Muscle of leg (tissue), 16 donors: ENCODE results near the gene RAB6C. TPM values are rescaled to one million over a fixed set of nuclear protein-coding genes. Genes with fewer than 3 reads are reported as not detected.
"Not testable (repeated sequence)": the region's sequence is repeated elsewhere in the genome, so short reads cannot be mapped to it uniquely, and the experiment has no call there.

ENCODE experiments used
- DNase-seq: peaks from one replicate; pipeline ENCODE4 v3.0.0; 2013
- H3K27ac ChIP-seq: one replicate; pipeline ENCODE4 v1.5.1; 2013; ENCODE audit warnings: mild to moderate bottlenecking, low read length, control low read depth
- H3K27me3 ChIP-seq: one replicate; pipeline ENCODE4 v1.6.1; 2013; ENCODE audit warnings: low read length; ENCODE audit not compliant: control insufficient read depth, insufficient read depth
- H3K36me3 ChIP-seq: one replicate; pipeline ENCODE4 v1.6.1; 2013; ENCODE audit warnings: low read length; ENCODE audit not compliant: control insufficient read depth, insufficient read depth
- H3K4me1 ChIP-seq: one replicate; pipeline ENCODE4 v1.6.1; 2013; ENCODE audit warnings: low read length; ENCODE audit not compliant: control insufficient read depth, insufficient read depth
- H3K4me3 ChIP-seq: one replicate; pipeline ENCODE4 v1.5.1; 2013; ENCODE audit warnings: low read length, control low read depth
- H3K9me3 ChIP-seq: replicated peaks from 2 replicates; pipeline ENCODE4 v1.6.1; 2013; ENCODE audit warnings: low read depth, low read length; ENCODE audit not compliant: control insufficient read depth
- WGBS: methylation state at CpG from one replicate; pipeline ENCODE4 v1.1.5; 2013; ENCODE audit warnings: missing lambda C conversion rate; ENCODE audit not compliant: insufficient coverage; 5-methylcytosine and 5-hydroxymethylcytosine counted together
- long read RNA-seq, 11 donors: transcript quantifications; one replicate each; lab custom pipeline, GENCODE V29; 2026
- polyA plus RNA-seq, 8 donors: library from polyadenylated mRNA; unstranded; fragments of 120-200 nt; gene quantifications; one replicate each; pipeline versions ENCODE4 v1.2.1 to v1.2.3, GENCODE V29; 2013; ENCODE audit warnings: inconsistent platforms in 1 of 8, low replicate concordance in 1 of 8; ENCODE audit not compliant: insufficient read length in 8 of 8, insufficient read depth in 1 of 8
- total RNA-seq: library from RNA; stranded (reverse); fragments of 120-200 nt; gene quantifications from one replicate; pipeline ENCODE4 v1.2.4, GENCODE V29; 2013

RAB6C gene
- total RNA-seq, result 0.09 TPM
- polyA plus RNA-seq, result under 1 TPM in 7 of 8 donors, not detected in 1; 0.27 to 0.99 (median 0.64) TPM
- long read RNA-seq, donor 1, result 0 reads
- long read RNA-seq, donor 2, result 0 reads
- long read RNA-seq, donor 3, result 0 reads
- long read RNA-seq, donor 4, result 0 reads
- long read RNA-seq, donor 5, result 0 reads
- long read RNA-seq, donor 6, result 0 reads
- long read RNA-seq, donor 7, result 0 reads
- long read RNA-seq, donor 8, partial matches to known transcripts, result 0 of 1 reads
- long read RNA-seq, donor 8, other reads (novel, unspliced or antisense), result 0 of 1 reads
- long read RNA-seq, donor 9, result 0 reads
- long read RNA-seq, donor 10, partial matches to known transcripts, result 0 of 1 reads
- long read RNA-seq, donor 10, other reads (novel, unspliced or antisense), result 0 of 1 reads
- long read RNA-seq, donor 11, partial matches to known transcripts, result 0 of 1 reads
- long read RNA-seq, donor 11, other reads (novel, unspliced or antisense), result 0 of 1 reads

- H3K27me3 ChIP-seq, result peaks cover 18% of the 10 kb centered on the region
- not testable (repeated sequence) for H3K27ac ChIP-seq, H3K4me1 ChIP-seq, H3K36me3 ChIP-seq, H3K9me3 ChIP-seq
- under 1% methylated on average over 41 of the region's 54 CpGs for WGBS
- peak within 1 kb of the TSS; percentile 26 for H3K4me3 ChIP-seq
- peak; percentile 42 for DNase-seq
Observed at GRCh38 chr2:129979629-129980155, at the start of gene RAB6C. Gene RAB6C, plus strand, starts transcription at chr2:129979666. Its CDS starts 450 bp downstream, at chr2:129980116.

DNA sequence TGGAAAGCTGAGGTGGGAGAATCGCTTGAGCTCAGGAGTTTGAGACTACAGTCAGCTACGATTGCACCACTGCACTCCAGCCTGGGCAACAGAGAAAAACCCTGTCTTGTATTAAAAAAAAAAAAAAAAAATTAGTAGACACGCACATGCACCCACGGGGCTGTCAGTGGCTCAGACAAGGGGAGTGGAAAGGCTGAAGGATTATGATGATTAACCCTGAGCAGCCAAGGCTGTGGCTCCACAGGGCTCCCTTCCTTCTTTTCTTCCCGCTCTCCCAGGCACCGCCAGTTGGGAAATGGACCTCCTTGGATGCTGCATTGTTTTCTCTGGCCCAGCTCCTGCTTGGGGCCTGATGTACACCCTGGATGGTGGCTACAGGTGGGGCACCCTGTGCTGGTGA is 49.0 kb upstream of the RAB6C start:
- no peaks in the 10 kb centered on the region for H3K36me3 ChIP-seq
- H3K4me1 ChIP-seq, result peaks cover 23% of the 10 kb centered on the region
- WGBS, result no CpG with 5 or more reads among the region's 6 CpGs
- H3K27ac ChIP-seq, result no peak overlapping the region
- no peak for DNase-seq
- no peak overlapping the region for H3K4me3 ChIP-seq
- no peaks in the 10 kb centered on the region for H3K9me3 ChIP-seq
- H3K27me3 ChIP-seq, result peaks cover 15% of the 10 kb centered on the region

DNA sequence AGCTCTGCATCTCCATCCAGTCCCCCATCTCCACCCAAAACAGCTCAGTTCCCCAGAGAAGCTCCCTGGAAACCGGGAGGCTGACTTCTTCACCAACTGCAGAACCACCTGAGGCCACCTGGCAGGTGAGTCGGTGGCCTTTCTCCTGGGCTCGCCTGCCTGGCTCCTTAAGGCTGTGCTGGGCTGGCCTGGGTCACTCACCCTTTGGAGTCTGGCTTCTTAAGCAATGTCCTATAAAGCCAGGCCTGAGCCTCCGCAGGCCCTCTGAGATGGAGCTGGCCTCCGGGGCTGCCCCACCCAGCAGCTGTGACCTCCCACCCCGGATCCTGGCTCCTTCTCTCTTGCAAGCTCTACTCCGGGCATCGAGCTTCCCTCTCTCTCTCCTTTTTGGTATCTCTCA is 46.1 kb upstream of the RAB6C start:
- H3K36me3 ChIP-seq, H3K27ac ChIP-seq, H3K4me3 ChIP-seq, H3K9me3 ChIP-seq, DNase-seq: not testable (repeated sequence)
- 30% methylated on average over 7 of the region's 8 CpGs for WGBS
- Histone ChIP-seq H3K27me3 (peaks cover 15% of the 10 kb centered on the region), H3K4me1 (peaks cover 23% of the 10 kb centered on the region)

DNA sequence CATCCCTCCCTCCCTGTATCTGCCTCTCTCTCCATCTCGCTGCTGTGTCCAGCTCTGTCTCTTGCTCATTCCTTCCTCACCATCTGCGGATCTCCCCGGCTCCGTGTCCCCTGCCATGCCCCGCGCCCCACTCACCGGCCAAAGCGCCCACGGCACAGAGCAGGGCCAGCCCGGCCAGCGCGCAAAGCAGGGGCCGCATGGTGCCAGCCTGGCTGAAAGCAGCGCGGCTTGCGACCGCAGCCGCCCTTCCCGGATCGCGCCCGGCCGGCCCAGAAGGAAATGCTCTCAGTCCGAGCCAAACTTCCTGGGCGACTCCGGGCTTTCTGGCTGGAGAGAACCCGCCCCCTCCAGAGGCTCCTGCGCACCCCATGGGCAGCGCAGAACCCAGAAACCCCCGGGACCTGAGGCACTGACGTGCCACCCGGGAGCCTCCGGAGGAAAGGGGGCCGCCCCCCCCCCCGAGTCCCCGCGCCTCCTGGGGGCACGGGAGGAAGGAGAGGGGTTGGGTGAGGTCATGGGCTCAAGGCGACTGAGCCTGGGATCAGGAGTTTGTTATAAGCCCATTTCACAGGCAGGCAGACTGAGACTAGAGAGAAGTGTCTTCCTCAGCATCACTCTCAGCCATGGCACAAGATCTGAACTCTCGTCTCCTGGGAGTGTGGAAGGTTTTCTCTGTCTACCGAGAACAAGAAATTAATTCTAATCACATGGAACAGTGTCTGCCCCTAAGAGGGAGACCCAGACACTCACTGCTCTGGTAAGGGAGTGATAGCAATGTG is 45.2 kb upstream of the RAB6C start:
- H3K9me3 ChIP-seq, result no peaks in the 10 kb centered on the region
- peaks cover 15% of the 10 kb centered on the region for H3K27me3 ChIP-seq
- no peaks in the 10 kb centered on the region for H3K36me3 ChIP-seq
- DNase-seq, result no peak
- no peak overlapping the region for H3K27ac ChIP-seq
- H3K4me3 ChIP-seq, result no peak overlapping the region
- peaks cover 17% of the 10 kb centered on the region for H3K4me1 ChIP-seq
- under 1% methylated on average over 28 of the region's 41 CpGs for WGBS

- Histone ChIP-seq H3K27ac (no peak overlapping the region), H3K4me1 (peaks cover 8% of the 10 kb centered on the region), H3K4me3 (no peak overlapping the region), H3K9me3 (no peaks in the 10 kb centered on the region), H3K36me3 (no peaks in the 10 kb centered on the region), H3K27me3 (peaks cover 18% of the 10 kb centered on the region)
- no CpG with 5 or more reads among the region's 1 CpG for WGBS
- no peak for DNase-seq
Observed at GRCh38 chr2:129935118-129935517, 44.3 kb upstream of the RAB6C start.

DNA sequence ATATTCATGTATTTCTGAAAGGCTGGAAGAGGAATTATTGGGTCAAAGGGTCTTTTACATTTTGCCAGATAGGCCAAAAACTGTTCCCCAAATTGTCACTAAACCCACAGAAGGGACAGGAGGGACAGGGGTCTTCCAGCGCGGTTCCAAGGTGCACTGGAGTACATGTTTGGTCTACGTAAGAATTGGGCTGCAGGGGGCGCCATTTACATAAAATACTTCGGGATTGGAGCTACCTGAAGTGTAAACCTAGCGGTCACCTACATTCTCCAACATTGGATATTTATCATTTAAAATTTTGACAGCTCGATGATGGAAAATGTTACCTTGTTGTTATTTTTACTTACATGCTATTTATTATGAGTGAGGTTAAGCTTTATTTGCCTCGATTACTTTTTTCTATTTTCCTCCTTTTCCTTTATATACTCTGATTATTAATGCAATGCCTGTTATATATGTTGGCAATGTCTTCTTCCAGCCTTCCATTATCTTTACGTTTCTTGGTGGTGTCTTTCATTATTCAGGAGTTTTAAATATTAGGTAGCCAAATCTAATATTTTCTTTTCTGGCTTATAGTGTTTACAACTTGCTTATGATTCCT is 43.0 kb upstream of the RAB6C start:
- no peaks in the 10 kb centered on the region for H3K36me3 ChIP-seq
- peaks cover 2% of the 10 kb centered on the region for H3K4me1 ChIP-seq
- H3K27ac ChIP-seq, result no peak overlapping the region
- no peak for DNase-seq
- H3K27me3 ChIP-seq, result peaks cover 18% of the 10 kb centered on the region
- H3K9me3 ChIP-seq, result no peaks in the 10 kb centered on the region
- WGBS, result no CpG with 5 or more reads among the region's 9 CpGs
- H3K4me3 ChIP-seq, result no peak overlapping the region

GRCh38 chr2:129938850-129939471 is 40.5 kb upstream of the RAB6C start:
- H3K36me3 ChIP-seq, H3K9me3 ChIP-seq, H3K27ac ChIP-seq, H3K4me1 ChIP-seq, DNase-seq, H3K4me3 ChIP-seq: not testable (repeated sequence)
- H3K27me3 ChIP-seq, result peaks cover 15% of the 10 kb centered on the region
- WGBS, result 71% methylated on average over 4 of the region's 7 CpGs

DNA sequence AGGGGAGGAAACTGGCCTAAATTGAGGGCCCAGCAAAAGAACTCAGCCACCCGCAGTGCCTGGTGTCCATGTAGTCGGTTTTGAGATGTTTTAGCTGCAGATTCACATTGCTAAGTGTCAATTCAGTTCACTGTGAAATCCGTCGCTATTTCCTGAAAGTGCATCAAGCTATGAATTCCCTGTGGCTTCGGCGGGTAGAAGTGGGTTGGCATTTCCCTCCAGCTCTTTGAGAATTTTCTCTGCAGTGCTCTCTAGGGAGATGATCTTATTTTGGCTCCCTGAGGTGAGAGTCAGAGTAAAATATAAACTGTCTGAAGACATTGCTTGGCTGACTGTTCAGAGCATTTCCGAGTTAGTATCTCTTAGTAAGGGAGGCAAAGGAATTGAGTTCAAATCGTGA is 36.0 kb upstream of the RAB6C start:
- not testable (repeated sequence) for H3K27ac ChIP-seq

DNA sequence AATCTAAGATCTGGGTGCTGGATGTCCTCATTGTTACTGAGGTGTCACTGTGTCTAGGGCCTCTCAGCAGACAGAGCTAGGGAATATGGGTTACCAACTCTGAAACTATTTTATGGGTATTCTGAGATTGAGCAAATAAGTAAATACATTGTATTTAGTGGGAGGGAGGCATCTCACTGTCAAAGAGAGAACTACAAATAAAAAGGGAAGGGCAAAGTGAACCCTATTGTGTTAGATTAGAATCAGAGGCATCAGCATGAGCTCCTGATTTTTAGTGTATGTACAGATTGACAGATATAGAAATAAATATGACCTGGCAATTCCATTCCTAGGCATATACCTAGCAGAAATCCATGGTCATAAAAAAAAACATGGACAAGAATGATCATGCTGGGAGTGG is 33.9 kb upstream of the RAB6C start:
- no peaks in the 10 kb centered on the region for H3K4me1 ChIP-seq
- H3K27ac ChIP-seq, result no peak overlapping the region
- no peak for DNase-seq
- H3K4me3 ChIP-seq, result no peak overlapping the region
- H3K36me3 ChIP-seq, result no peaks in the 10 kb centered on the region
- H3K9me3 ChIP-seq, result no peaks in the 10 kb centered on the region
- peaks cover 3% of the 10 kb centered on the region for H3K27me3 ChIP-seq

More for the DNA sequence above, 36.0 kb upstream of the RAB6C start:
- WGBS, result 72% methylated on average over 6 of the region's 8 CpGs
- H3K4me1 ChIP-seq, H3K9me3 ChIP-seq, H3K36me3 ChIP-seq, H3K4me3 ChIP-seq, DNase-seq, H3K27me3 ChIP-seq: not testable (repeated sequence)
